ENCODE measurements around the gene CACNB4.
"Not testable (repeated sequence)": the region's sequence is repeated elsewhere in the genome, so short reads cannot be mapped to it uniquely, and the experiment has no call there.

The CACNB4 gene

GRCh38 chr2:151946899-151947812 lies 151.7 kb downstream of the CACNB4 start:
- no peak for DNase-seq

GRCh38 chr2:151946250-151946884 lies 152.5 kb downstream of the CACNB4 start:
- H3K27me3 Mint-ChIP-seq = peaks cover 40% of the 10 kb centered on the region

More at GRCh38 chr2:151946899-151947812, 151.7 kb downstream of the CACNB4 start:
- Mint-ChIP-seq H3K27ac (no peak overlapping the region), H3K9me3 (peaks cover 8% of the 10 kb centered on the region), H3K4me1 (ENCODE audit: low read depth) (peaks cover 6% of the 10 kb centered on the region), H3K4me3 (no peak overlapping the region), H3K27me3 (peaks cover 40% of the 10 kb centered on the region), H3K36me3 (ENCODE audit: low read depth) (no peaks in the 10 kb centered on the region)

GRCh38 chr2:151945602-151946001 lies 153.2 kb downstream of the CACNB4 start:
- Mint-ChIP-seq H3K9me3 (peaks cover 15% of the 10 kb centered on the region), H3K36me3 (ENCODE audit: low read depth) (no peaks in the 10 kb centered on the region), H3K27ac (no peak overlapping the region), H3K4me3 (no peak overlapping the region), H3K4me1 (ENCODE audit: low read depth) (peaks cover 6% of the 10 kb centered on the region), H3K27me3 (peaks cover 41% of the 10 kb centered on the region)
- DNase-seq = no peak

More at GRCh38 chr2:151946250-151946884, 152.5 kb downstream of the CACNB4 start:
- DNase-seq = no peak
- Mint-ChIP-seq H3K9me3 (peaks cover 15% of the 10 kb centered on the region), H3K36me3 (ENCODE audit: low read depth) (no peaks in the 10 kb centered on the region), H3K27ac (no peak overlapping the region), H3K4me3 (no peak overlapping the region), H3K4me1 (ENCODE audit: low read depth) (peaks cover 6% of the 10 kb centered on the region)

- Mint-ChIP-seq H3K27me3 (peaks cover 39% of the 10 kb centered on the region), H3K4me3 (no peak overlapping the region), H3K27ac (no peak overlapping the region), H3K36me3 (ENCODE audit: low read depth) (no peaks in the 10 kb centered on the region), H3K9me3 (peaks cover 15% of the 10 kb centered on the region), H3K4me1 (ENCODE audit: low read depth) (peaks cover 6% of the 10 kb centered on the region)
- DNase-seq = no peak
Measured at GRCh38 chr2:151945186-151945585, 153.7 kb downstream of the CACNB4 start.

- H3K36me3 Mint-ChIP-seq (ENCODE audit: low read depth) = no peaks in the 10 kb centered on the region
- H3K9me3 Mint-ChIP-seq = peaks cover 15% of the 10 kb centered on the region
- H3K27ac Mint-ChIP-seq = no peak overlapping the region
- H3K4me1 Mint-ChIP-seq (ENCODE audit: low read depth) = peaks cover 6% of the 10 kb centered on the region
- peaks cover 40% of the 10 kb centered on the region for H3K27me3 Mint-ChIP-seq
- no peak for DNase-seq
- H3K4me3 Mint-ChIP-seq = no peak overlapping the region
Measured at GRCh38 chr2:151943461-151943860, 155.4 kb downstream of the CACNB4 start.

- H3K36me3 Mint-ChIP-seq (ENCODE audit: low read depth); H3K4me3 Mint-ChIP-seq; DNase-seq; H3K27ac Mint-ChIP-seq; H3K4me1 Mint-ChIP-seq (ENCODE audit: low read depth): not testable (repeated sequence)
- Mint-ChIP-seq H3K27me3 (peaks cover 36% of the 10 kb centered on the region), H3K9me3 (peaks cover 15% of the 10 kb centered on the region)
Measured at GRCh38 chr2:151942540-151943205, 156.2 kb downstream of the CACNB4 start.

- DNase-seq = no peak
- no peaks in the 10 kb centered on the region for H3K36me3 Mint-ChIP-seq (ENCODE audit: low read depth)
- no peaks in the 10 kb centered on the region for H3K4me1 Mint-ChIP-seq (ENCODE audit: low read depth)
- no peak overlapping the region for H3K27ac Mint-ChIP-seq
- H3K4me3 Mint-ChIP-seq = no peak overlapping the region
- peaks cover 26% of the 10 kb centered on the region for H3K27me3 Mint-ChIP-seq
- H3K9me3 Mint-ChIP-seq = peaks cover 12% of the 10 kb centered on the region
Measured at GRCh38 chr2:151937966-151938365, 160.9 kb downstream of the CACNB4 start.

- Mint-ChIP-seq H3K27ac (no peak overlapping the region), H3K4me3 (no peak overlapping the region), H3K27me3 (peaks cover 26% of the 10 kb centered on the region), H3K4me1 (ENCODE audit: low read depth) (no peaks in the 10 kb centered on the region), H3K9me3 (peaks cover 2% of the 10 kb centered on the region), H3K36me3 (ENCODE audit: low read depth) (no peaks in the 10 kb centered on the region)
- DNase-seq = no peak
Measured at GRCh38 chr2:151936626-151937025, 162.2 kb downstream of the CACNB4 start.

GRCh38 chr2:151933266-151933804 lies 165.5 kb downstream of the CACNB4 start:
- Mint-ChIP-seq H3K36me3 (ENCODE audit: low read depth) (no peaks in the 10 kb centered on the region), H3K4me3 (no peak overlapping the region), H3K27me3 (peaks cover 20% of the 10 kb centered on the region), H3K9me3 (no peaks in the 10 kb centered on the region), H3K4me1 (ENCODE audit: low read depth) (no peaks in the 10 kb centered on the region), H3K27ac (no peak overlapping the region)
- DNase-seq = no peak

GRCh38 chr2:151931756-151932155 lies 167.1 kb downstream of the CACNB4 start:
- Mint-ChIP-seq H3K9me3 (no peaks in the 10 kb centered on the region), H3K36me3 (ENCODE audit: low read depth) (no peaks in the 10 kb centered on the region), H3K4me3 (no peak overlapping the region), H3K4me1 (ENCODE audit: low read depth) (no peaks in the 10 kb centered on the region), H3K27me3 (peaks cover 22% of the 10 kb centered on the region), H3K27ac (no peak overlapping the region)
- no peak for DNase-seq

GRCh38 chr2:151931030-151931611 lies 167.7 kb downstream of the CACNB4 start:
- no peak for DNase-seq
- no peaks in the 10 kb centered on the region for H3K4me1 Mint-ChIP-seq (ENCODE audit: low read depth)

GRCh38 chr2:151930042-151930441 lies 168.8 kb downstream of the CACNB4 start:
- Mint-ChIP-seq H3K9me3 (no peaks in the 10 kb centered on the region), H3K36me3 (ENCODE audit: low read depth) (no peaks in the 10 kb centered on the region)
- no peak for DNase-seq

More at GRCh38 chr2:151931030-151931611, 167.7 kb downstream of the CACNB4 start:
- H3K36me3 Mint-ChIP-seq (ENCODE audit: low read depth) = no peaks in the 10 kb centered on the region
- no peak overlapping the region for H3K4me3 Mint-ChIP-seq
- no peak overlapping the region for H3K27ac Mint-ChIP-seq
- H3K27me3 Mint-ChIP-seq = peaks cover 22% of the 10 kb centered on the region
- H3K9me3 Mint-ChIP-seq = no peaks in the 10 kb centered on the region

GRCh38 chr2:151928380-151928779 lies 170.5 kb downstream of the CACNB4 start:
- H3K36me3 Mint-ChIP-seq (ENCODE audit: low read depth) = no peaks in the 10 kb centered on the region

More at GRCh38 chr2:151930042-151930441, 168.8 kb downstream of the CACNB4 start:
- H3K27ac Mint-ChIP-seq = no peak overlapping the region
- H3K4me3 Mint-ChIP-seq = no peak overlapping the region
- peaks cover 26% of the 10 kb centered on the region for H3K27me3 Mint-ChIP-seq
- H3K4me1 Mint-ChIP-seq (ENCODE audit: low read depth) = no peaks in the 10 kb centered on the region

More at GRCh38 chr2:151928380-151928779, 170.5 kb downstream of the CACNB4 start:
- H3K4me1 Mint-ChIP-seq (ENCODE audit: low read depth) = no peaks in the 10 kb centered on the region
- no peak overlapping the region for H3K27ac Mint-ChIP-seq
- H3K27me3 Mint-ChIP-seq = peaks cover 19% of the 10 kb centered on the region
- H3K4me3 Mint-ChIP-seq = no peak overlapping the region
- DNase-seq = no peak
- H3K9me3 Mint-ChIP-seq = no peaks in the 10 kb centered on the region

Measured in activated T-cell treated with anti-CD3 and anti-CD28 coated beads, Interleukin-2, amount 50 U/mL, for 24 hours (primary cell).